Activated CD8-positive, alpha-beta T cell treated with anti-CD3 and anti-CD28 coated beads for 36 hours (primary cell): ENCODE measurements around the gene TPM3. TPM values are rescaled to one million over a fixed set of nuclear protein-coding genes. Genes with fewer than 3 reads are reported as not detected.

Source experiments
- ATAC-seq: fragments of 200-7000 bp; cut with Tn5 transposase; one replicate; pipeline ENCODE4 v1.10.0; 2021; ENCODE audit warnings: mild to moderate bottlenecking, moderate library complexity
- CTCF ChIA-PET: fragments of 350-600 bp; sonication (Branson Sonifier 250); formaldehyde crosslinking; loops from one replicate; lab custom pipeline; 2021; ENCODE audit warnings: antibody characterized with exemption; lab: Charles Lee
- POLR2A ChIA-PET: fragments of 350-600 bp; sonication (Branson Sonifier 250); formaldehyde crosslinking; loops from one replicate; lab custom pipeline; 2021; ENCODE audit warnings: antibody characterized with exemption; lab: Charles Lee
- DNase-seq: peaks from one replicate; pipeline ENCODE4 v3.0.0-alpha.2; 2020
- H3K27ac Mint-ChIP-seq: one replicate; pipeline ENCODE4 v1.8.0; 2021; ENCODE audit warnings: mild to moderate bottlenecking, mixed read lengths
- H3K27me3 Mint-ChIP-seq: one replicate; pipeline ENCODE4 v1.8.0; 2021; ENCODE audit warnings: mixed read lengths
- H3K36me3 Mint-ChIP-seq: one replicate; pipeline ENCODE4 v1.8.0; 2021; ENCODE audit warnings: low read depth, mixed read lengths
- H3K4me1 Mint-ChIP-seq: one replicate; pipeline ENCODE4 v1.8.0; 2021; ENCODE audit warnings: low read depth, mixed read lengths
- H3K4me3 Mint-ChIP-seq: one replicate; pipeline ENCODE4 v1.8.0; 2021; ENCODE audit warnings: mild to moderate bottlenecking, moderate library complexity, mixed read lengths
- H3K9me3 Mint-ChIP-seq: one replicate; pipeline ENCODE4 v1.8.0; 2021; ENCODE audit warnings: mixed read lengths
- intact Hi-C: fragments of 100-400 bp; cut with micrococcal nuclease; formaldehyde crosslinking; loops from one replicate; pipeline ENCODE4 v1.10.0; 2022
- total RNA-seq, 2 experiments: library from RNA; stranded (reverse); gene quantifications; one replicate each; pipeline ENCODE4 v1.2.3, GENCODE V29; 2021
- TF ChIP-seq, protein P1 (sequence below): fragments of 200-600 bp; IDR thresholded peaks from one replicate; pipeline ENCODE4 v1.8.0; 2022; ENCODE audit warnings: antibody characterized with exemption, mild to moderate bottlenecking

The TPM3 gene
- total RNA-seq: 100 to 1,000 TPM; 591 to 597 TPM

DNA sequence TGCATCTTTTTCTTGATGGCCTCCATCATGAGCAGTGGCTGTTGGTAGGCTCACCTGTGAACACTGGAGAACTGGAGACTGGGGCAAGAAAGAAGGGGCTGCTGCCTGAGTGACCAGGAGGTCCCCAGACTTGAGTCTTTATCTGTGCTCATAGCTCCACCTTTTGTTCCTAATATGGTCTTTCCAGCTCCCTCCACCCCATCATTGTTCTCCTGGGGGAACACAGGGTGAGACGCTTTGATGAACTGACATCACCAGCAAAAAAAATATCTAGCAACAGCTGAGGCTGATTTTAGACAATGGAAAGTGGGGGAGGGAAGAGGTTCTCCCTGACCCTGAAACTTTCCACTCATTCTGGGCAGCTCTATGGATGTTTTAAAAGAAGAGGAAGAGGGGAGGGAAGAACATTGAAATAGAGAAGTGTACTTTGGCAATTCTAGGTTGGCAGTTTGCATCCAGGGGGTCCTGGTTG lies at the start of gene TPM3:
Gene TPM3, minus strand, starts transcription at position 111 of the 472 bp plus-strand sequence. Its CDS starts 82 bp downstream, at position 29.
- ChIA-PET CTCF (interaction anchor here (1.0 to 1.4 kb wide), 4 partner anchors 72 to 143 kb away, joined by 3 to 7 read pairs (median 4); no protein-coding TSS in a partner anchor), POLR2A (interaction anchor here (0.6 to 2.0 kb wide), 8 partner anchors 10 to 214 kb away, joined by 3 to 7 read pairs (median 3); partner anchors contain the start of genes JTB and UBAP2L)
- TF ChIP-seq, protein P1, sequence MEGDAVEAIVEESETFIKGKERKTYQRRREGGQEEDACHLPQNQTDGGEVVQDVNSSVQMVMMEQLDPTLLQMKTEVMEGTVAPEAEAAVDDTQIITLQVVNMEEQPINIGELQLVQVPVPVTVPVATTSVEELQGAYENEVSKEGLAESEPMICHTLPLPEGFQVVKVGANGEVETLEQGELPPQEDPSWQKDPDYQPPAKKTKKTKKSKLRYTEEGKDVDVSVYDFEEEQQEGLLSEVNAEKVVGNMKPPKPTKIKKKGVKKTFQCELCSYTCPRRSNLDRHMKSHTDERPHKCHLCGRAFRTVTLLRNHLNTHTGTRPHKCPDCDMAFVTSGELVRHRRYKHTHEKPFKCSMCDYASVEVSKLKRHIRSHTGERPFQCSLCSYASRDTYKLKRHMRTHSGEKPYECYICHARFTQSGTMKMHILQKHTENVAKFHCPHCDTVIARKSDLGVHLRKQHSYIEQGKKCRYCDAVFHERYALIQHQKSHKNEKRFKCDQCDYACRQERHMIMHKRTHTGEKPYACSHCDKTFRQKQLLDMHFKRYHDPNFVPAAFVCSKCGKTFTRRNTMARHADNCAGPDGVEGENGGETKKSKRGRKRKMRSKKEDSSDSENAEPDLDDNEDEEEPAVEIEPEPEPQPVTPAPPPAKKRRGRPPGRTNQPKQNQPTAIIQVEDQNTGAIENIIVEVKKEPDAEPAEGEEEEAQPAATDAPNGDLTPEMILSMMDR: no peak
- no peaks in the 10 kb centered on the region for H3K9me3 Mint-ChIP-seq
- DNase-seq (no peak), ATAC-seq (peak; percentile 20)
- intact Hi-C loops: no loop called here
- H3K27ac Mint-ChIP-seq: peak within 1 kb of the TSS; percentile 20
- no peak within 1 kb of the TSS for H3K4me3 Mint-ChIP-seq
- H3K36me3 Mint-ChIP-seq: no peaks in the 10 kb centered on the region
- H3K27me3 Mint-ChIP-seq: peaks cover 16% of the 10 kb centered on the region
- H3K4me1 Mint-ChIP-seq: peaks cover 5% of the 10 kb centered on the region

DNA sequence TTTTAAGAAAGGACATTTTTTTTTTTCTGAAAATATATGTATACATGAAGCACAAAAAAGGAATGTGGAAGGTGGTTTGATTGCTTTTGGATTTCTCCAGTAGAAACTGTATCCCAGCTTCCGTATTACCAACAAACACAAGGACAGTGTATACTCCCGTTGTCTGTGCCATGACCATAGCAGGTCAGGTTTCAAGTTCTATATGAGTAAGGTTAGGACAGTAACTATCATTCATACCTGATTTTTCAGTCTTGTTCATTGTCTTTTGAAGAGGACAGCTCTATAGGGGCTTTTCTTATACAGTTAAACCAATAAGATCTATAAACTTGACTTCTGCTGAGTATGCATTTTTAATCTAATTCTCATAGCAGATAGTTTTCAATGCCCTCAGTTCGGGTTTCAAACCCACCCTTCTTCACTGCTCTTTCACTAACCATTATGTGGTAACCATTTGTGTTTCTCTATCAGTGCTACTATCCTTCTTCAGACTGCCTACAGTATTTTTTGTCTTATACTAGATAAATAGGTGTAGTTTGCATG lies 48.5 kb upstream of the TPM3 start:
- ChIA-PET CTCF (interaction anchor here (1.0 to 1.3 kb wide), 2 partner anchors 21 to 92 kb away, joined by 3 read pairs; no protein-coding TSS in a partner anchor), POLR2A (interaction anchor here (1.1 to 1.4 kb wide), 2 partner anchors 25 to 27 kb away, joined by 3 to 4 read pairs; no protein-coding TSS in a partner anchor)
- Mint-ChIP-seq H3K36me3 (peaks cover 71% of the 10 kb centered on the region), H3K4me3 (no peak overlapping the region), H3K9me3 (no peaks in the 10 kb centered on the region), H3K27ac (peak overlapping the region; percentile 53), H3K4me1 (peaks cover 32% of the 10 kb centered on the region), H3K27me3 (no peaks in the 10 kb centered on the region)
- DNase-seq: no peak
- TF ChIP-seq, protein P1: no peak
- ATAC-seq: no peak
- intact Hi-C loops: no loop called here

DNA sequence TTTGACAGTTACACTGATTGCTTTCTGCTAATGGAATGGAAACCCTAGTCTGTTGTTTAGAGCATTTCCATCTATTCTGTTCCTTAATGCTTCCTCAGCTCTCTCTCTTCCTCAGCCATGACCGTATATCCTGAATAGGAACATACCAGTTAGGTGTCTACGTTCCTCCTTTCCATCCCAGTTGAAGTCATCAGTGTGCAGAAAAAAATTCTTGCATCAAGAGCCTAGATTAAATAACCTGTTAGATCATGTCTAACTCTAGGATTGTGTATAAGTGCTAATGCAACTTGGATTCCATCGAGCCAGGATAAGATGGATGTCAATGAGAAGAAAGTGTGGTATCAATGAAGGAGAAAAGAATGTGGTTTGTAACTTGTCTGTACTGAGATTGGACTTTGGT lies 47.6 kb upstream of the TPM3 start:
- POLR2A ChIA-PET: interaction anchor here (1.0 to 1.4 kb wide), 4 partner anchors 17 to 26 kb away, joined by 3 to 4 read pairs (median 3); no protein-coding TSS in a partner anchor

DNA sequence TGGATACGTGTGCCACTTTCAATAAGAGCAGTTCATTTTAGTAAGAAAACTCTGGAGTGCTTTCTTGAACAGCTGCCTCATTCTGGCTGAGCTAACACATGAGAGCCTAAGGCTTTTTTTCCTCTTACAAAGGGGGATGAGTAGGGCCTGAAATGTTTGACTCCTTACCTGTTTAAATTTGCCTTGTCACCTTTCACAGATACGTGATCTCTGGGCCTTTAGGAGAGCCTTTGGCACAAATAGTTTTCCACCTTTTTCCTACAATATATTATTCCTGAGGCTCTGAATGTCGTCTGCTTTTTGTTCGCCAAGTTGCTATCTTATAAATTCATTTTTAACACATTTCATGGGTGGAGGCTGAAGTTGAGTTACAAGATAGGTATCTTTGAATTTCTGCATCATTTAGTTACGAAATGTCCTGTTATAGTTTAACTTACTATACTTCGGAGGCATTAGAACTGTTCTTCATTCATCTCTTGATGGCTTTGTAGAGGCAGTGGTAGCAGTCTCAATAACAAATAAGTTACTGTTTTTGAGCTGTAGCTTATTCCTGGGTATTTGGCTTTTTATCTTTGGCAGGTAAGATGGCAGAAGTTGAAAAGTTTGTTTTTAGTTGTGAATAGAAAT lies 46.1 kb upstream of the TPM3 start:
- TF ChIP-seq, protein P1: no peak
- Mint-ChIP-seq H3K36me3 (peaks cover 65% of the 10 kb centered on the region), H3K27me3 (no peaks in the 10 kb centered on the region), H3K27ac (peak overlapping the region; percentile 59), H3K4me1 (peaks cover 32% of the 10 kb centered on the region), H3K9me3 (no peaks in the 10 kb centered on the region), H3K4me3 (no peak overlapping the region)
- CTCF ChIA-PET: interaction anchor here (0.8 kb wide), 1 partner anchor 97 kb away, joined by 3 read pairs; no protein-coding TSS in a partner anchor
- DNase-seq: no peak
- POLR2A ChIA-PET: no interaction called here
- ATAC-seq: no peak
- intact Hi-C loops: no loop called here

More for the DNA sequence above, 47.6 kb upstream of the TPM3 start:
- DNase-seq (no peak), ATAC-seq (no peak)
- TF ChIP-seq, protein P1: no peak
- no peaks in the 10 kb centered on the region for H3K9me3 Mint-ChIP-seq
- peaks cover 32% of the 10 kb centered on the region for H3K4me1 Mint-ChIP-seq
- H3K27me3 Mint-ChIP-seq: no peaks in the 10 kb centered on the region
- peak overlapping the region; percentile 53 for H3K27ac Mint-ChIP-seq
- CTCF ChIA-PET: interaction anchor here (1.3 to 1.5 kb wide), 2 partner anchors 22 to 93 kb away, joined by 3 to 4 read pairs; no protein-coding TSS in a partner anchor
- peaks cover 72% of the 10 kb centered on the region for H3K36me3 Mint-ChIP-seq
- intact Hi-C loops: no loop called here
- no peak overlapping the region for H3K4me3 Mint-ChIP-seq
